Activated naive CD8-positive, alpha-beta T cell treated with anti-CD3 and anti-CD28 coated beads, Interleukin-2, amount 50 U/mL, for 16 hours (primary cell): ENCODE results near the gene ATXN1.
"Not testable (repeated sequence)": the region's sequence is repeated elsewhere in the genome, so short reads cannot be mapped to it uniquely, and the experiment has no call there.

Source experiments
- DNase-seq: peaks from one replicate; pipeline ENCODE4 v3.0.0-alpha.2; 2020; ENCODE audit warnings: low read depth, low spot score

The ATXN1 gene

GRCh38 chr6:16278048-16278724, 483.1 kb downstream of the ATXN1 start:
- no peak for DNase-seq

- no peak for DNase-seq
Observed at GRCh38 chr6:16277101-16277981, 483.9 kb downstream of the ATXN1 start.

GRCh38 chr6:16274885-16275589, 486.2 kb downstream of the ATXN1 start:
- DNase-seq: no peak

- DNase-seq: no peak
Observed at GRCh38 chr6:16274483-16274882, 486.8 kb downstream of the ATXN1 start.

- no peak for DNase-seq
Observed at GRCh38 chr6:16273256-16273655, 488.0 kb downstream of the ATXN1 start.

GRCh38 chr6:16272201-16272600, 489.1 kb downstream of the ATXN1 start:
- DNase-seq: no peak

GRCh38 chr6:16271428-16271827, 489.8 kb downstream of the ATXN1 start:
- no peak for DNase-seq

GRCh38 chr6:16270178-16270794, 491.0 kb downstream of the ATXN1 start:
- DNase-seq: no peak

GRCh38 chr6:16269442-16270070, 491.7 kb downstream of the ATXN1 start:
- DNase-seq: not testable (repeated sequence)

- DNase-seq: no peak
Observed at GRCh38 chr6:16267428-16268263, 493.6 kb downstream of the ATXN1 start.

GRCh38 chr6:16265351-16266341, 495.6 kb downstream of the ATXN1 start:
- no peak for DNase-seq

- no peak for DNase-seq
Observed at GRCh38 chr6:16264785-16265184, 496.5 kb downstream of the ATXN1 start.

GRCh38 chr6:16263464-16264099, 497.7 kb downstream of the ATXN1 start:
- DNase-seq: not testable (repeated sequence)

- DNase-seq: not testable (repeated sequence)
Observed at GRCh38 chr6:16262773-16263172, 498.5 kb downstream of the ATXN1 start.

GRCh38 chr6:16260602-16261001, 500.7 kb downstream of the ATXN1 start:
- not testable (repeated sequence) for DNase-seq

- not testable (repeated sequence) for DNase-seq
Observed at GRCh38 chr6:16259604-16260003, 501.7 kb downstream of the ATXN1 start.

- no peak for DNase-seq
Observed at GRCh38 chr6:16258709-16259075, 502.6 kb downstream of the ATXN1 start.

GRCh38 chr6:16257999-16258708, 503.1 kb downstream of the ATXN1 start:
- no peak for DNase-seq
